IPS-18c (cell line): ENCODE measurements around the gene EPN2.

Experiments
- H3K4me3 ChIP-seq: 2 replicates; pipeline ENCODE4 v1.7.0; 2013; ENCODE audit warnings: low read depth, mild to moderate bottlenecking, low read length, moderate library complexity; ENCODE audit not compliant: insufficient read depth
- H3K9me3 ChIP-seq: one replicate; pipeline ENCODE4 v1.6.1; 2013; ENCODE audit warnings: mild to moderate bottlenecking, low read length, moderate library complexity; ENCODE audit not compliant: control insufficient read depth, insufficient read depth

The EPN2 gene

GRCh38 chr17:19329136-19329535 is 92.0 kb downstream of the EPN2 start:
- no peaks in the 10 kb centered on the region for H3K9me3 ChIP-seq
- H3K4me3 ChIP-seq = no peak overlapping the region

GRCh38 chr17:19329839-19330238 is 92.7 kb downstream of the EPN2 start:
- Histone ChIP-seq H3K4me3 (no peak overlapping the region), H3K9me3 (no peaks in the 10 kb centered on the region)

- Histone ChIP-seq H3K4me3 (no peak overlapping the region), H3K9me3 (no peaks in the 10 kb centered on the region)
Measured at GRCh38 chr17:19330271-19330670, 93.1 kb downstream of the EPN2 start.

- Histone ChIP-seq H3K9me3 (no peaks in the 10 kb centered on the region), H3K4me3 (no peak overlapping the region)
Measured at GRCh38 chr17:19331134-19331533, 94.0 kb downstream of the EPN2 start.

- Histone ChIP-seq H3K4me3 (no peak overlapping the region), H3K9me3 (no peaks in the 10 kb centered on the region)
Measured at GRCh38 chr17:19331543-19332245, 94.5 kb downstream of the EPN2 start.

DNA sequence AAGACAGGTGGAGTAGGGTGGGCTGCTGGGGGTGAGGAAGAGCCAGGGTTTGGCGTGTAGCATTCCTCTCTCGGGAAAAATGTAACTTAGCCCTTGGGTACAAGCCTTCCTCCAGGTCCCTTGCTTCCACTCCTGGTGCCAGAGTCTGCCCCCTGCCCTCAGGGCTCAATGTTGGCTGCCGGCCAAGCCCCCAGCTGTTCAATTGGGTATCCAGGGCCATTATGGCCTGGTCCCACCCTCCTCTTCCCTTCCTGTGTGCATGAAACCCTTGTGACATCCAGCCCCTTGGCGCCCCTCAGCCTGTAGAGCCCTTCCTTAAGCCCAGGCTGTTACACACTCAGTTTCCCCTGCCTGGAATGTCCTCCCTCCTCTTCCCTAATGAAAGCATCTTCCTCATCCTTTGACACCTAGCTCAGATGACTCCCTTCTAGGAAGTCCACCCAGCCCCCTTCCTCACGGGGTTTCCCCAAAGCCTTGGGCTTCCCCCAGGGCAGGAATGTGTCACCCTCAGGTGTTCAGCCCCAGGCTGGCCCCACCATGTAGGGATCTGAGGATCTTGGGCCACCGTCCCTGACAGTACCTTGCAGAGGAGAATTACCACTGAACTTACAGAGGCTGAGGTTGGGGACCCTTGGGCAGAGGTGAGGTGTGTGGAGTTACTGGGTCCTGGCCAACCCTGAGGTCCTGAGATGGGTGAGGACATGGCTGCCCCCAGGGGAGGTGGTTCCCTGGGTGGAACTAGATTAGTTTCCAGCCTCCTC is 95.4 kb downstream of the EPN2 start:
- no peaks in the 10 kb centered on the region for H3K9me3 ChIP-seq
- no peak overlapping the region for H3K4me3 ChIP-seq

DNA sequence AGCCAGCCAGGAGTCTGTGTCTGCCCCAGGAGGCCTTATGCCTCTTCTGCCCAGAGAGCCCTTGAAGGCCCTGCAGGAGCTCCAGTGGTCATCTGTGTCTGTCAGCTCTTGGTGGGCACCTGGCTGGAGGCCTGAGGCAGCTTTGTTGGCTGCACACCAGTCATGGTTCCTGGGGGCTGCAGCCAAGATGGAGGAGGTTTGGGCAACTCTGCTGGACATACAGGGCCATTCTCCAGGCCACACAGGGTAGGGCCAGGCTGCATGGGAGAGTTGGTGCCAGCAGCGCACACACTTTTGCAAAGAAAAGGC is 95.9 kb downstream of the EPN2 start:
- no peak overlapping the region for H3K4me3 ChIP-seq
- H3K9me3 ChIP-seq = no peaks in the 10 kb centered on the region

- no peaks in the 10 kb centered on the region for H3K9me3 ChIP-seq
- H3K4me3 ChIP-seq = no peak overlapping the region
Measured at GRCh38 chr17:19333736-19334290, 96.6 kb downstream of the EPN2 start.

DNA sequence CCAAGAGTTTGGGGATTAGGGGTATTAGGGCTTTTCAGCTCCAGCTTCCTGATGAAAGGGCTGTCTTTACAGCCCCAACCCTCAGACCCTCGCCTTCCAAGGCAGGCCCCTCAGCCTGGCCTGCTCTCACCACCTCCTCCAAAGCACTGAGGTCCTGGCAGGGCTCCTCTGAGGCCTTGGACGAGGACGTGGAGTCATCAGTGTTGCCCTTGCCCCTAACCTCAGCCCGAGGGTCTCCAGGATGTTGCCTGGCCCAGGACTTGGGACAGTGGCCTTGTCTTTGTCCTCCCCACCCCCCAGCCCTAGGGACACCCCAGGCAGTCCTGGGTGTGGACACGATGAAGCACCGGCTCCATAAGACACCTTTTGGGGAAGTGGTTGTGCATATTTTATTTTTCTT is 97.2 kb downstream of the EPN2 start:
- no peaks in the 10 kb centered on the region for H3K9me3 ChIP-seq

GRCh38 chr17:19335951-19336631 is 98.9 kb downstream of the EPN2 start:
- Histone ChIP-seq H3K9me3 (no peaks in the 10 kb centered on the region), H3K4me3 (no peak overlapping the region)

More for the DNA sequence above, 97.2 kb downstream of the EPN2 start:
- no peak overlapping the region for H3K4me3 ChIP-seq

- no peak overlapping the region for H3K4me3 ChIP-seq
- H3K9me3 ChIP-seq = no peaks in the 10 kb centered on the region
Measured at GRCh38 chr17:19336938-19337711, 100.0 kb downstream of the EPN2 start.

GRCh38 chr17:19337712-19338023 is 100.5 kb downstream of the EPN2 start:
- Histone ChIP-seq H3K9me3 (no peaks in the 10 kb centered on the region), H3K4me3 (no peak overlapping the region)

GRCh38 chr17:19338031-19338990 is 101.1 kb downstream of the EPN2 start:
- no peak overlapping the region for H3K4me3 ChIP-seq
- H3K9me3 ChIP-seq = no peaks in the 10 kb centered on the region

DNA sequence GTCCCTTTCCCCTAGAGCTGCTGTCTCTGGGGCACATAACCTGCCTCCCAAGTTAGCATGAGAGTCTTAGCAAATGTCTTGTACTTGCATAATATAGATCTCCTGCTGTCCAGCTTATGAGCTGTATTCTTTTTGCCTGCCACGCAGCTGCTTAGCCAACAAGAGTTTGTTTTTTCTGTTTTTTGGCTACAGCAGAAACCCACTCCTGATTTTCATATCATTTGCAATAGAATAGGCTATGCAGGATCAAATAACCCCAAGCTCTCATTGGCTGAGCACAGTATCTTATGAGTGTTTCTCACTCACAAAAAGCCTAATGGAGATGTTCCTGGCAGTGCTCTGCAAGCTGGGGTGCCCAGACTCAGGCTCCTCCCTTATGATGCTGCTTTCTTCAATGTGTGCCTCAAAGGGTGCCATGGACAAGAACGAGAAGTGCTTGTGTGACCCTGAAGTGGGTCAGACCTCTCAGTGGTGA is 102.2 kb downstream of the EPN2 start:
- no peak overlapping the region for H3K4me3 ChIP-seq

GRCh38 chr17:19341211-19341631 is 104.1 kb downstream of the EPN2 start:
- H3K4me3 ChIP-seq = no peak overlapping the region
- H3K9me3 ChIP-seq = no peaks in the 10 kb centered on the region

More for the DNA sequence above, 102.2 kb downstream of the EPN2 start:
- no peaks in the 10 kb centered on the region for H3K9me3 ChIP-seq
